ENCODE measurements around the gene ZSWIM9. TPM values are rescaled to one million over a fixed set of nuclear protein-coding genes. Genes with fewer than 3 reads are reported as not detected.
A peak's percentile ranks its signal among the peaks of the same experiment; 100 is the strongest.

The ZSWIM9 gene
- total RNA-seq, 2 donors from 2014 or later: 10.6 to 13.1 TPM

GRCh38 chr19:48183356-48183755 is 12.9 kb downstream of the ZSWIM9 start:
- no peaks in the 10 kb centered on the region for H3K4me1 Mint-ChIP-seq (ENCODE audit: low read depth)
- DNase-seq (no peak), ATAC-seq (replicated peaks in 1 of 2) (no peak)
- H3K27me3 Mint-ChIP-seq (ENCODE audit: low read depth): no peaks in the 10 kb centered on the region
- no peak overlapping the region for H3K27ac Mint-ChIP-seq
- H3K4me3 Mint-ChIP-seq: no peak overlapping the region
- peaks cover 14% of the 10 kb centered on the region in 2 donors for H3K36me3 Mint-ChIP-seq (ENCODE audit: insufficient read depth in 2 of 2)
- peaks cover 2 to 6% of the 10 kb centered on the region in 2 donors for H3K9me3 Mint-ChIP-seq

GRCh38 chr19:48186015-48186414 is 15.5 kb downstream of the ZSWIM9 start:
- H3K4me1 Mint-ChIP-seq (ENCODE audit: low read depth): peaks cover 12% of the 10 kb centered on the region
- ATAC-seq (replicated peaks in 1 of 2): no peak
- peaks cover 13 to 19% of the 10 kb centered on the region in 2 donors for H3K36me3 Mint-ChIP-seq (ENCODE audit: insufficient read depth in 2 of 2)
- no peak for DNase-seq
- H3K27ac Mint-ChIP-seq: no peak overlapping the region
- H3K4me3 Mint-ChIP-seq: no peak overlapping the region
- H3K27me3 Mint-ChIP-seq (ENCODE audit: low read depth): no peaks in the 10 kb centered on the region
- peaks cover 2 to 6% of the 10 kb centered on the region in 2 donors for H3K9me3 Mint-ChIP-seq

GRCh38 chr19:48186541-48186991 is 16.1 kb downstream of the ZSWIM9 start:
- H3K9me3 Mint-ChIP-seq: peaks cover 0 to 1% of the 10 kb centered on the region in 2 donors
- peaks cover 12% of the 10 kb centered on the region for H3K4me1 Mint-ChIP-seq (ENCODE audit: low read depth)
- DNase-seq (no peak), ATAC-seq (replicated peaks in 1 of 2) (peak in 1 of 2 donors; percentile 7)
- no peaks in the 10 kb centered on the region for H3K27me3 Mint-ChIP-seq (ENCODE audit: low read depth)
- no peak overlapping the region for H3K4me3 Mint-ChIP-seq
- no peak overlapping the region for H3K27ac Mint-ChIP-seq
- peaks cover 8 to 14% of the 10 kb centered on the region in 2 donors for H3K36me3 Mint-ChIP-seq (ENCODE audit: insufficient read depth in 2 of 2)

- DNase-seq (peak; percentile 29 to 68), ATAC-seq (replicated peaks in 1 of 2) (peak; percentile 74 to 76)
- Mint-ChIP-seq H3K36me3 (ENCODE audit: insufficient read depth in 2 of 2) (peaks cover 6 to 11% of the 10 kb centered on the region in 2 donors), H3K27me3 (ENCODE audit: low read depth) (no peaks in the 10 kb centered on the region), H3K9me3 (no peaks in the 10 kb centered on the region), H3K27ac (no peak overlapping the region), H3K4me3 (no peak overlapping the region), H3K4me1 (ENCODE audit: low read depth) (peaks cover 20% of the 10 kb centered on the region)
Measured at GRCh38 chr19:48190288-48190884, 19.9 kb downstream of the ZSWIM9 start.

- peaks cover 6 to 11% of the 10 kb centered on the region in 2 donors for H3K36me3 Mint-ChIP-seq (ENCODE audit: insufficient read depth in 2 of 2)
- no peak overlapping the region for H3K4me3 Mint-ChIP-seq
- no peak overlapping the region for H3K27ac Mint-ChIP-seq
- ATAC-seq (replicated peaks in 1 of 2): no peak
- no peak for DNase-seq
- peaks cover 20% of the 10 kb centered on the region for H3K4me1 Mint-ChIP-seq (ENCODE audit: low read depth)
- no peaks in the 10 kb centered on the region for H3K9me3 Mint-ChIP-seq
- no peaks in the 10 kb centered on the region for H3K27me3 Mint-ChIP-seq (ENCODE audit: low read depth)
Measured at GRCh38 chr19:48190885-48191284, 20.4 kb downstream of the ZSWIM9 start.

- ATAC-seq (replicated peaks in 1 of 2) (no peak), DNase-seq (no peak)
- Mint-ChIP-seq H3K9me3 (no peaks in the 10 kb centered on the region), H3K27ac (no peak overlapping the region), H3K27me3 (ENCODE audit: low read depth) (no peaks in the 10 kb centered on the region), H3K36me3 (ENCODE audit: insufficient read depth in 2 of 2) (peaks cover 6 to 9% of the 10 kb centered on the region in 2 donors), H3K4me1 (ENCODE audit: low read depth) (peaks cover 29% of the 10 kb centered on the region), H3K4me3 (no peak overlapping the region)
Measured at GRCh38 chr19:48192750-48193149, 22.3 kb downstream of the ZSWIM9 start.

GRCh38 chr19:48194041-48194843 is 23.8 kb downstream of the ZSWIM9 start:
- DNase-seq: peak in 1 of 2 donors; percentile 43
- Mint-ChIP-seq H3K4me3 (no peak overlapping the region), H3K9me3 (no peaks in the 10 kb centered on the region), H3K4me1 (ENCODE audit: low read depth) (peaks cover 29% of the 10 kb centered on the region), H3K36me3 (ENCODE audit: insufficient read depth in 2 of 2) (peaks cover 0 to 5% of the 10 kb centered on the region in 2 donors), H3K27ac (no peak overlapping the region), H3K27me3 (ENCODE audit: low read depth) (no peaks in the 10 kb centered on the region)
- ATAC-seq (replicated peaks in 1 of 2): no peak

- Mint-ChIP-seq H3K27me3 (ENCODE audit: low read depth) (no peaks in the 10 kb centered on the region), H3K9me3 (no peaks in the 10 kb centered on the region), H3K27ac (no peak overlapping the region), H3K4me1 (ENCODE audit: low read depth) (peaks cover 28% of the 10 kb centered on the region), H3K4me3 (no peak overlapping the region), H3K36me3 (ENCODE audit: insufficient read depth in 2 of 2) (peaks cover 0 to 4% of the 10 kb centered on the region in 2 donors)
- ATAC-seq (replicated peaks in 1 of 2): no peak
- DNase-seq: no peak
Measured at GRCh38 chr19:48194844-48195830, 24.7 kb downstream of the ZSWIM9 start.

GRCh38 chr19:48196321-48196763 is 25.9 kb downstream of the ZSWIM9 start:
- DNase-seq (no peak), ATAC-seq (replicated peaks in 1 of 2) (no peak)
- Mint-ChIP-seq H3K4me3 (no peak overlapping the region), H3K9me3 (no peaks in the 10 kb centered on the region), H3K27me3 (ENCODE audit: low read depth) (no peaks in the 10 kb centered on the region), H3K36me3 (ENCODE audit: insufficient read depth in 2 of 2) (no peaks in the 10 kb centered on the region), H3K4me1 (ENCODE audit: low read depth) (peaks cover 26% of the 10 kb centered on the region), H3K27ac (no peak overlapping the region)

GRCh38 chr19:48196933-48197665 is 26.6 kb downstream of the ZSWIM9 start:
- H3K4me3 Mint-ChIP-seq: no peak overlapping the region
- ATAC-seq (replicated peaks in 1 of 2): no peak

GRCh38 chr19:48203222-48203793 is 32.8 kb downstream of the ZSWIM9 start:
- Mint-ChIP-seq H3K4me1 (ENCODE audit: low read depth) (peaks cover 9% of the 10 kb centered on the region), H3K9me3 (peaks cover 0 to 1% of the 10 kb centered on the region in 2 donors), H3K27ac (no peak overlapping the region), H3K36me3 (ENCODE audit: insufficient read depth in 2 of 2) (peaks cover 5 to 6% of the 10 kb centered on the region in 2 donors), H3K4me3 (no peak overlapping the region), H3K27me3 (ENCODE audit: low read depth) (no peaks in the 10 kb centered on the region)
- ATAC-seq (replicated peaks in 1 of 2) (no peak), DNase-seq (peak; percentile 14 to 20)

More at GRCh38 chr19:48196933-48197665, 26.6 kb downstream of the ZSWIM9 start:
- no peak for DNase-seq
- Mint-ChIP-seq H3K36me3 (ENCODE audit: insufficient read depth in 2 of 2) (no peaks in the 10 kb centered on the region), H3K9me3 (no peaks in the 10 kb centered on the region), H3K27me3 (ENCODE audit: low read depth) (no peaks in the 10 kb centered on the region), H3K4me1 (ENCODE audit: low read depth) (peaks cover 26% of the 10 kb centered on the region), H3K27ac (no peak overlapping the region)

All from activated T-cell treated with anti-CD3 and anti-CD28 coated beads, Interleukin-2, amount 50 U/mL, for 72 hours (primary cell).